ENCODE measurements around the gene BCAS3.

DNA sequence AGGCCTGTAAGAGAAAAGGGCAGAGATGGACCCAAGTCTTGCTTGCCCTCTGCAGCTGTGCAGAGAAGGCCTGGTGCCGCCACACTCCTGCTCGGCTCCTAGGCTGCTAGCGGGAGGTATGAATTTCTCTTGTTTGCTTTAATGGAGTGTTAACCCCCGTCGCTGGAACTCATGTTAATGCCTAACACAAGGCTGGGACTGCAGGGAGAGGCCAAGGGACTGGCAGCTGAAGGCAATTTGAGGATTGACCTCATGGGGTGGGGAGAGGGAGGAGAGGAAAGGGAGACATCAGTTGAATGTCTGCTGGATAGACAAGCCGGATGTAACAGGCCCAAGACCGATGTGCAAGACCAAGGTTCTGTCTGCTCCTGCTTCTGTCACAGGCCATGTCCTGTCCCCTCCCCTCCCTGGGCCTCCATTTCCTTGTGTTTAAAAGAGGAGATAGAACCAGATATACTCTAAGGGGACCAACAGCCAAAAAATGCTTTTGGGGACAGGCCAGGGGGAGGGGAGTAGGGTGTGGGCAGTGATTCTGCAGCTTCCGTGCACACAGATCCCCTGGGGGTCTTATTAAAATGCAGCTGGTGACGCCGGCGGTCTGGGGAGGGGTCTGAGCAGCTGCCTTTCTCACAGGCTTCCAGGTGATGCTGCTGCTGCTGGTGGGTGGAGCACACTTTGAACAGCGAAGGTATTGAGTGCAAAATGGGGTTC lies 675.3 kb downstream of the BCAS3 start:
- TF ChIP-seq, protein P1, sequence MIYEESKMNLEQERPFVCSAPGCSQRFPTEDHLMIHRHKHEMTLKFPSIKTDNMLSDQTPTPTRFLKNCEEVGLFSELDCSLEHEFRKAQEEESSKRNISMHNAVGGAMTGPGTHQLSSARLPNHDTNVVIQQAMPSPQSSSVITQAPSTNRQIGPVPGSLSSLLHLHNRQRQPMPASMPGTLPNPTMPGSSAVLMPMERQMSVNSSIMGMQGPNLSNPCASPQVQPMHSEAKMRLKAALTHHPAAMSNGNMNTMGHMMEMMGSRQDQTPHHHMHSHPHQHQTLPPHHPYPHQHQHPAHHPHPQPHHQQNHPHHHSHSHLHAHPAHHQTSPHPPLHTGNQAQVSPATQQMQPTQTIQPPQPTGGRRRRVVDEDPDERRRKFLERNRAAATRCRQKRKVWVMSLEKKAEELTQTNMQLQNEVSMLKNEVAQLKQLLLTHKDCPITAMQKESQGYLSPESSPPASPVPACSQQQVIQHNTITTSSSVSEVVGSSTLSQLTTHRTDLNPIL (CRISPR knock-in tag; IDR thresholded peaks at IDR 0.05; ENCODE audit: low read depth): no peak
- TF ChIP-seq, protein P2, sequence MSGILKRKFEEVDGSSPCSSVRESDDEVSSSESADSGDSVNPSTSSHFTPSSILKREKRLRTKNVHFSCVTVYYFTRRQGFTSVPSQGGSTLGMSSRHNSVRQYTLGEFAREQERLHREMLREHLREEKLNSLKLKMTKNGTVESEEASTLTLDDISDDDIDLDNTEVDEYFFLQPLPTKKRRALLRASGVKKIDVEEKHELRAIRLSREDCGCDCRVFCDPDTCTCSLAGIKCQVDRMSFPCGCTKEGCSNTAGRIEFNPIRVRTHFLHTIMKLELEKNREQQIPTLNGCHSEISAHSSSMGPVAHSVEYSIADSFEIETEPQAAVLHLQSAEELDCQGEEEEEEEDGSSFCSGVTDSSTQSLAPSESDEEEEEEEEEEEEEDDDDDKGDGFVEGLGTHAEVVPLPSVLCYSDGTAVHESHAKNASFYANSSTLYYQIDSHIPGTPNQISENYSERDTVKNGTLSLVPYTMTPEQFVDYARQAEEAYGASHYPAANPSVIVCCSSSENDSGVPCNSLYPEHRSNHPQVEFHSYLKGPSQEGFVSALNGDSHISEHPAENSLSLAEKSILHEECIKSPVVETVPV (CRISPR knock-in tag; IDR thresholded peaks at IDR 0.05): no peak
- TF ChIP-seq OSR1 (CRISPR knock-in tag; IDR thresholded peaks at IDR 0.05) (no peak), ZNF565 (CRISPR knock-in tag; conservative IDR thresholded peaks at IDR 0.05; ENCODE audit: low read depth) (no peak)
- TF ChIP-seq, protein P3, sequence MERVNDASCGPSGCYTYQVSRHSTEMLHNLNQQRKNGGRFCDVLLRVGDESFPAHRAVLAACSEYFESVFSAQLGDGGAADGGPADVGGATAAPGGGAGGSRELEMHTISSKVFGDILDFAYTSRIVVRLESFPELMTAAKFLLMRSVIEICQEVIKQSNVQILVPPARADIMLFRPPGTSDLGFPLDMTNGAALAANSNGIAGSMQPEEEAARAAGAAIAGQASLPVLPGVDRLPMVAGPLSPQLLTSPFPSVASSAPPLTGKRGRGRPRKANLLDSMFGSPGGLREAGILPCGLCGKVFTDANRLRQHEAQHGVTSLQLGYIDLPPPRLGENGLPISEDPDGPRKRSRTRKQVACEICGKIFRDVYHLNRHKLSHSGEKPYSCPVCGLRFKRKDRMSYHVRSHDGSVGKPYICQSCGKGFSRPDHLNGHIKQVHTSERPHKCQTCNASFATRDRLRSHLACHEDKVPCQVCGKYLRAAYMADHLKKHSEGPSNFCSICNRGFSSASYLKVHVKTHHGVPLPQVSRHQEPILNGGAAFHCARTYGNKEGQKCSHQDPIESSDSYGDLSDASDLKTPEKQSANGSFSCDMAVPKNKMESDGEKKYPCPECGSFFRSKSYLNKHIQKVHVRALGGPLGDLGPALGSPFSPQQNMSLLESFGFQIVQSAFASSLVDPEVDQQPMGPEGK (CRISPR knock-in tag; IDR thresholded peaks at IDR 0.05; ENCODE audit: borderline replicate concordance): no peak
